COR-L47 (cell line): ENCODE data around the gene SMIM38.
"Not testable (repeated sequence)": the region's sequence is repeated elsewhere in the genome, so short reads cannot be mapped to it uniquely, and the experiment has no call there.

Experiments
- DNase-seq: peaks from one replicate; lab custom pipeline; 2025; lab: John Stamatoyannopoulos, UW

Gene SMIM38

DNA sequence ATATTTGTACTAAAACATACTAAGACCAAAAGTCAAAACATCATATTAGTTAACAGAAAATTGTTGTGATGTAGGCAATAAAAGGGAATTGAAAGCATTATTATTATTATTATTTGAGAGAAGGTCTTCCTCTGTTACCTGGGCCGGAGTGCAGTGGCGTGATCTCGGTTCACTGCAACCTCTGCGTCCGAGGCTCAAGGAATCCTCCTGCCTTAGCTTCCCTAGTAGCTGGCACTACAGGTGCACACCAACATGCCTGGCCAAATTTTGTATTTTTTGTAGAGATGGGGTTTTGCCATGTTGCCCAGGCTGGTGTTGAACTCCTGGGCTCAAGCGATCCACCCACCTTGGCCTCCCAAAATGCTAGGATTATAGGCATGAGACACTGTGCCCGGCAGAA, 15.6 kb upstream of the SMIM38 start:
- not testable (repeated sequence) for DNase-seq

GRCh38 chr11:69140635-69141034, 15.1 kb upstream of the SMIM38 start:
- no peak for DNase-seq

DNA sequence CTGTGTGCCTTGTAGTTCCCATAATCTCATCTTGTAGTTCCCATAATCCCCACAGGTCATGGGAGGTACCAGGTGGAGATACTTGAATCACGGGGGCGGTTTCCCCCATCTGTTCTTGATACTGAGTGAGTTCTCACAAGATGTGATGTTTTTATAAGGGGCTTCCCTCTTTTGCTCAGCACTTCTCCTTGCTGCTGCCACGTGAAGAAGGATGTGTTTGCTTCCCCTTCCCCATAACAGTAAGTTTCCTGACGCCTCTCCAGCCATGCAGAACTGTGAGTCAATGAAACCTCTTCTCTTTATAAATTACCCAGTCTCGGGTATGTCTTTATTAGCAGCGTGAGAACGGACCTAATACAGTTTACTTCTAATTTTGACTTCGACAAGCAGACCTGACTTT, 14.0 kb upstream of the SMIM38 start:
- no peak for DNase-seq

- no peak for DNase-seq
Measured at GRCh38 chr11:69142895-69143294, 12.8 kb upstream of the SMIM38 start.

DNA sequence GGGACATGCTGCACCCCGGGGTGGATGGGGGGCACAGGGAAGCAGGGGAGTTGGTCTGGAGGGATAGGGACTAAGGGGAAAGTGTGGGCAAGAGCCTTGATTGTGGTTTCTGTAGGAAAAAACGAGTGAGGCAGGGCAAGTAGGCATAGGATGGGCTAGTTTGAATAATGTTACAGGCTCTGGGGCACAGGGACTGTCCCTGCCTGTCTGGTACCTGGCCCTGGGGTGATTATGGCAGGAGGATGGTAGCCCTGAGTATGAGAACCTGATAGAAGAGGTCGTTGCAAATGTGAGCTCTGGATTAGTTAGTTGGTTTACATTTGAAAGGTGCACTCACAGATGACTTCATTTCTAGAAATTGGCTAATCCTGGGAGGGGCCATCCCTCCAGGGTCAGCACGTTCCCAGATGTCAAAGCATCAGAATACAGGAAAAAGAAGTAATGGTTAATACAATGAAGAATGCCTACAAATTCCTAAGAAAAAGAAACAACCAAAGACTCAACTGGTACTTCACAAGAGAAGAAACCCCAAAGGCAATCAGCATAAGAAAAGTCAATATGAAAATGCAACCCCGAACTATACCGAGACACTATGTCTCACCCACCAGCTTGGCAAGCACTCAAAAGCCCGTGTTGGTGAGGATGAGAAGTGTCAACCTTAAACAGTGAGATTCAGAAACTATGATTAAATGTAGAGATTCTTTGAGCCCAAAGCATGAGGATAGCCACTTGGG, 11.3 kb upstream of the SMIM38 start:
- DNase-seq: no peak

GRCh38 chr11:69145050-69145380, 10.7 kb upstream of the SMIM38 start:
- no peak for DNase-seq

GRCh38 chr11:69148377-69148762, 7.4 kb upstream of the SMIM38 start:
- no peak for DNase-seq

DNA sequence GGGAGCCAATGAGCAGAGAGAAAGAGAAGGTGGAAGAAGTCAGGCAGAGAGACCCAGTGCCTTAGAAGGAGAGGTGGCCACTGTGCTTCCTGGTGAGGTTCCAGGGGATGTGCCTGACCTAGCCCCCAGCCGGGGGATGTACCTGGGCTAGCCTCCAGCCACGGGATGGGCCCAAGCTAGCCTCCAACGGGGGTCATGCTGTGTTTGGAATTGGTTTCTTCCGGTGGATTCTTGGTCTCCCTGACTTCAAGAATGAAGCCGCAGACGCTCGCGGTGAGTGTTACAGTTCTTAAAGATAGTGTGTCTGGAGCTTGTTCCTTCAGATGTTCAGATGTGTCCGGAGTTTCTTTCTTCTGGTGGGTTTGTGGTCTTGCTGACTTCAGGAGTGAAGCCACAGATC, 6.9 kb upstream of the SMIM38 start:
- no peak for DNase-seq

- not testable (repeated sequence) for DNase-seq
Measured at GRCh38 chr11:69149338-69150045, 6.2 kb upstream of the SMIM38 start.

DNA sequence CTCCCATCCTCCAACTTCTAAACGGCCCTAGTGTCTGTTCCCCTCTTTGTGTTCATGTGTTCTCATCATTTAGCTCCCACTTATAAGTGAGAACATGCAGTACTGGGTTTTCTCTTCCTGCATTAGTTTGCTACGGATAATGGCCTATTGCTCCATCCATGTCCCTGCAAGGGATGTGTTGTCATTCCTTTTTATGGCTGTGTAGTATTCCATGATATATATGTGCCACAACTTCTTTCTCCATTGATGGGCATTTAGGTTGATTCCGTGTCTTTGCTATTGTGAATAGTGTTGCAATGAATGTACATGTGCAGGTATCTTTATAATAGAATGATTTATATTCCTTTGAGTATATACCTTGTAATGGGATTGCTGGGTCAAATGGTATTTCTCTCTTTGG, 5.6 kb upstream of the SMIM38 start:
- DNase-seq: no peak

- no peak for DNase-seq
Measured at GRCh38 chr11:69151836-69152235, 3.9 kb upstream of the SMIM38 start.

DNA sequence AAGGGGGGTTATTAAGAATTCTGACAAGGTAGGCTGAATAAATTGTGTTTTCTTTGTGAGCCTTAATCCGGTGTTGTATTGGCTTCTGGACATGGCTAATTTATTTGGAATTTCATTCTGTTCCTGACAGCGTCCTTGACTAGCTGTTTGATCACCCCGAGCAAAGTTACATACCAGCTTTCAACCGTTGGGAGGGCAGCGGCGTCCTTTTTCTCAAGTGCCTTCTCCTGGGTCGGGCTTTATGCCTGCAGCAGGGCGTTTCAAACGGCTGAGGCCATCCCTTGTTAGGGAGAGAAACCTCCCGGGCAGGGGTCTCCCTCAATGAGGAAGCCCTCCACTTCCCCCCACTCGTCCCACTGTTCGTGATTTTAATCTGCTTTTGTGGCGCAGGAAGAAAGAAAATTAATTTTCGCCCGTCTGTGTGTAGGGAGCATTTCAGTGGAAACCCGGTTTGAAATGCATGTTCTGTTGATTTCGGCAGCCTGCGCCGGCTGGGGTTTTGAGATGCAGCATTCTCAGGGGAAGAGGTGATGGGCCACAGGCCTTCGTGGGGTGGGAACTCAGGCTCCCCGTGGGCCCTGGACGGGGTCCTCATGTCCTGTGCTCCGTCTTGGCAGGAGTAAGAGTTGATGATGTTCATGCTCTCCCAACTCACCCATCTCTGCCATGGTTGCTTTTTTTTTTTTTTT, 2.9 kb upstream of the SMIM38 start:
- DNase-seq: no peak

DNA sequence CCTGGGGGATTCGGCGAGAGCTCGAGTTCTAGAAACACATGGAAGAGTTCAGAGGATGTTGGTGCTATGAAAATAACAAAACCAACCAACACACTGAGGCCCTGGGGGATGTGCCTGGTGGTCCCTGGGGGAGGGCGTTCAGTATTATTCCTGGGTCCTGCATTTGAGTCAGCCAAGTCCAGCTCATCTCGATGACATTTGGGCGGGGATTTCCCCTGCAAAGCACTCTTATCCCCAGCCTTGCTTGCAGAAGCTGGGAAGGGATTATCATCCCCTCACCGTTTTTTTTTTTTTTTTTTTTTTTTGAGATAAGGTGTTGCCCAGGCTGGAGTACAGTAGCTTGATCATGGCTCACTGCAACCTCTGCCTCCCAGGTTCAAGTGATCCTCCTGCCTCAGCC, 2.1 kb upstream of the SMIM38 start:
- DNase-seq: no peak

DNA sequence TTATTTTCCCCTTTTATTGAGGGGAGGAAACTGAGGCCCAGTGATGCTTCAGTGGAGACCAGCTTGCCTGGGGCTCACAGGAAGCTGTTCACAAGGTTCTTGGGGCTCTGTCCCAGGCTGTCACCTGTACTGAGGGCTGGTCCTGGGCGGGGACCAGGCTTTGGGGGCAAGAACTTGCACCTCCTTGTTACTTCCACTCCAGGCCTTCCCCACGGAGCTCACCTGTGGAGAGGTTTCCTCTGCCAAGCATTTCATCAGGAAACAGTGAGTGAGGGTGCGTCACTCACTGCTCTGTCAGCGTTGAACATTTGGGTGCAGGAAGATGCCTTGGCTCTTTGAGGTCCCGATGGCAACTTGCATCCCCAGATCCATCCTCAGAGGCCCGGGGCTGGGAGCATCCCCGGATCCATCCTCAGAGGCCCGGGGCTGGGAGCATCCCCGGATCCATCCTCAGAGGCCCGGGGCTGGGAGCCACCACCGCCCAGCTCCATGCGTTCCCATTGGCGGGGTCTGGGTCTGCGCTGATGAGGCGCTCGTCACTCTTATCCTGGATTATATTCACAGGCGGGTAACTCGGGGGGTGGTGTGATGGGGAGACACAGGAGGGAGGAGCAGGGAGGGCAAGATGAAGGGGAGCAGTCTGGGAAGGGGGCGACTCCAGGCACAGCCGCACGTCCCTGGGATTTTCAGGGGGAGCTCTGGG, 1.4 kb upstream of the SMIM38 start:
- DNase-seq: no peak

DNA sequence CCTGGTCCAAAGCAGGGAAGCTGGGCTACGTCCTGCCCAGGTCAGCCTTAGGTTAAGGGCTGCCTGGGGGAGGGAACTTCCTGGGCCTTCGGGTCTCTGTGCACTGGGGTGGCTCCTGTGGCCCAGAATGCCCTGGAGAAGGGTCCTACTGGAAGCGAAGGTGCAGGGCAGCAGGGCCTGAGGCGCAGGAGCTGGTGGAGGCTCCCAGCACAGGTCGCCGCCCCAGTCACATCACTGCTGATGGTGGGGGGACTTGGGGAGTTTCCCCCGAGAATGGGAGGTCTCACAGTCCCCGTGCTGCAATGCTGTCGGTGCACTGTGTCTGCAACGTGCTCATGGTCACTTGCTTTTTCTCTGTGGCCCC, 815 bp upstream of the SMIM38 start:
- DNase-seq: no peak

- no peak for DNase-seq
Measured at GRCh38 chr11:69156235-69156639, 502 bp downstream of the SMIM38 start.

DNA sequence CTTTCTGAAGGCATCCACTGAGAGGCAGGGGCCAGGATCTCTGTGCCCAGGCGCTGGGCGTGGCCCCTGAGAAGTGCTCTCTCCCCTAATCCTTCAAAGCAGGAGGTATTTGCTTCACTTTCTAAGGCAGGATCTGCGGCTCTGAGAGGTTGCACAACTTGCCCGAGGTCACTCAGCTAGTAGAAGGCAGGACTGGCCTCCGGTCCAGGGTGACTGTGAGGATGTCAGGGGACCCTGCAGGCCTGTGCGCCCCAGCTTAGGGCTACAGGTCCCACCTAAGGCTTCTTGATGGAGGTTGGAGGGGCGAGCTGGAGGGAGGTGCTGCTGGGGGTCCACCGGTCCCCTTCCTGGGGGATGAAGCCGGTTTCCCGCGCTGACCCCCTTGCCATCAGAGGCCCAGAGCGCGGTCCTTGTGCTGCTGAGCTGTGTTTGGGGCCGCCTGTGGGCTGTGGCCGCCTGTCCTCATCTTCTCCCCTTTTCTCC, 979 bp downstream of the SMIM38 start:
- DNase-seq: no peak

DNA sequence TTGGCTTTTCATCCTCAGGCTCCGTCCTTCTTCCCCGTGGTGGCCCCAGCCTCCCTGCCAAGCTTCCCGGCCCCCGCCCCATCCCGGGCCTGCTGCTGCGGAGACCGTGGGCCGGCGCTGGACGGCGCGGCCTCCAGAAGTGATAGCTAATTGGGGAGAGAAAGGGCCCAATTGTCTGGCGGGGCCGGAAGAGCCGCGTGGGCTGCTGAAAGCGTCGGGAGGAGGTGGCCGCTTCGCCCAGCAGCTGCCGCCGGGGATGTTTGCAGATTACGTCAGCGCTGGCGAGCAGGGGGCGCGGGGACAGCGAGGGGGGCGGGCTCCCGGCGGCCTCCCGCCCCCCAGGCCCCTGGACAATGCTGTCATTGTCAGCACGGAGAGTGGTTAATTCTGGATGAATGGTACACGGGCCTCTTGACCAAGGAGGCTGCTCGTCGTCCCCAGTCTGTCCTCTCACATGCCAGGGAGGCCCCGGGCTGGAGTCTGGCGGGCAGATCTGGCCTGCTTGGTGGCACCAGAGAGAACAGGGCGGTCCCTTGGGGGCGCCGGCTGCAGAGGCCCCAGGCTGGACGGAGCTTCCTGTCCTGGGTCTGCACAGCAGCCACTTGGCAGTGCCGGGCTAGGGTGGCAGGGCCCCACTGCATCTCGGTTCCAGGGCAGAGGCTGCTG, 1.6 kb downstream of the SMIM38 start:
- DNase-seq: no peak

- DNase-seq: no peak
Measured at GRCh38 chr11:69157822-69158231, 2.1 kb downstream of the SMIM38 start.

GRCh38 chr11:69158301-69159149, 2.8 kb downstream of the SMIM38 start:
- DNase-seq: no peak
